Testis (tissue), 3 donors: Measurements from ENCODE around the gene LMAN2L. TPM values are rescaled to one million over a fixed set of nuclear protein-coding genes. Genes with fewer than 3 reads are reported as not detected.

Source experiments
- DNase-seq: peaks from one replicate; pipeline ENCODE4 v3.0.0-alpha.2; 2019
- H3K27ac ChIP-seq, 2 donors: fragments of 200-600 bp; sonication (generic); one replicate each; pipeline ENCODE4 v1.5.1; 2019
- H3K27me3 ChIP-seq: fragments of 200-600 bp; sonication (generic); one replicate; pipeline ENCODE4 v1.5.1; 2019
- H3K36me3 ChIP-seq: fragments of 200-600 bp; sonication (generic); one replicate; pipeline ENCODE4 v1.5.1; 2017; ENCODE audit warnings: low read depth; ENCODE audit errors: missing control alignments
- H3K4me1 ChIP-seq: fragments of 200-600 bp; sonication (generic); one replicate; pipeline ENCODE4 v1.5.1; 2019
- H3K4me3 ChIP-seq, 2 donors: fragments of 200-600 bp; sonication (generic); one replicate each; pipeline ENCODE4 v1.5.1; 2017 to 2019
- H3K9me3 ChIP-seq: fragments of 200-600 bp; sonication (generic); one replicate; pipeline ENCODE4 v1.5.1; 2017
- POLR2A ChIP-seq: fragments of 450-650 bp; IDR thresholded peaks from one replicate; pipeline ENCODE4 v1.6.1; 2017; ENCODE audit warnings: antibody characterized with exemption, mild to moderate bottlenecking, moderate library complexity
- WGBS, 2 donors: methylation state at CpG; one replicate each; pipeline ENCODE4 v1.1.5; 2018; 5-methylcytosine and 5-hydroxymethylcytosine counted together
- intact Hi-C: fragments of 100-400 bp; cut with DNase I; formaldehyde crosslinking; loops from one replicate; pipeline ENCODE4 v1.15.1; 2023; ENCODE audit warnings: low total_unique reads
- polyA plus RNA-seq: library from polyadenylated mRNA; stranded (reverse); fragments of 350-450 nt; fragmentation: Illumina TruSeq; extraction: RNeasy Lipid Tissue Mini Kit (QIAGEN cat#74804); gene quantifications from one replicate; pipeline ENCODE4 v1.2.3, GENCODE V29; 2014; ENCODE audit warnings: low read depth, low replicate concordance; ENCODE audit not compliant: insufficient read depth
- total RNA-seq, 2 donors: library from RNA; depleted of rRNA; stranded (reverse); fragments of >200 nt; gene quantifications; one replicate each; pipeline ENCODE4 v1.2.3, GENCODE V29; 2016
- TF ChIP-seq, protein P1 (sequence below), 3 experiments: fragments of 450-650 bp in 2 of 3; fragments of 200-600 bp in 1 of 3; sonication (generic) in 1 of 3; IDR thresholded peaks; one replicate each; pipeline ENCODE4 v1.5.1; 2016 to 2019; ENCODE audit warnings: antibody characterized with exemption in 3 of 3, mild to moderate bottlenecking in 2 of 3, moderate library complexity in 1 of 3

LMAN2L gene
- total and polyA plus RNA-seq, 3 donors from 2014 or later, result 24.2 to 25.2 (median 24.5) TPM

DNA sequence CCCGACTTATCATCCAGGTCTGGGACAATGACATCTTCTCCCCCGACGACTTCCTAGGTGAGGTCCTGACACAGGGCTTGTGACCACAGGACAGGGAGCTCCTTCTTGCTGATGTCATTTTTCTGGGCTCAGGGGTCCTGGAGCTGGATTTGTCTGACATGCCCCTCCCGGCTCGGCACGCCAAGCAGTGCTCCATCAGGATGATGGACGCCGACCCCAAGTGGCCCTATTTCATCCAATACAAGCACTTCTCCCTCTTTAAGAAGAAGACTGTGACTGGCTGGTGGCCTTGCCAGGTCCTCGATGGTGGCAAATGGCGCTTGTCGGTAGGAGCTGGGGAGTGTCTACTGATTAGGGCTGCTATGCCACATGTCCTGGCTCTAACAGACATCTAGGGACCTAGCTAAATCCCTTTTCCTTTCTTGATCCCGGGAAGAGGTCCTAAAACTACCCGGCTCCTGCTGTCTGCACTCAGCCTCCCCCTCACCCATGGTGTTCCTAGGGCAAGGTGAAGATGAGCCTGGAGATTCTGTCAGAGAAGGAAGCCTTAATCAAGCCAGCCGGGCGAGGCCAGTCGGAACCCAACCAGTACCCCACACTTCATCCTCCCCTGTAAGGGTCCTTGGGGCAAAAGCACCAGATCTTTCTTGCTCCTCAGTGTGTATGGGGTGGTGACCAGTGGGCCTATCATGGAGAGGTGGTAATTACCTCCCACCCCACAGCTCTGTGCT lies 36.7 kb downstream of the LMAN2L start:
- intact Hi-C loops, result no loop called here
- 93 to 96% methylated on average over 13 to 16 of the region's 16 CpGs for WGBS, 2 donors
- no peaks in the 10 kb centered on the region for H3K4me1 ChIP-seq
- DNase-seq, result no peak
- H3K4me3 ChIP-seq, result no peak overlapping the region
- no peak overlapping the region for H3K27ac ChIP-seq
- no peaks in the 10 kb centered on the region for H3K27me3 ChIP-seq
- H3K36me3 ChIP-seq, result no peaks in the 10 kb centered on the region
- H3K9me3 ChIP-seq, result no peaks in the 10 kb centered on the region
- TF ChIP-seq, protein P1, sequence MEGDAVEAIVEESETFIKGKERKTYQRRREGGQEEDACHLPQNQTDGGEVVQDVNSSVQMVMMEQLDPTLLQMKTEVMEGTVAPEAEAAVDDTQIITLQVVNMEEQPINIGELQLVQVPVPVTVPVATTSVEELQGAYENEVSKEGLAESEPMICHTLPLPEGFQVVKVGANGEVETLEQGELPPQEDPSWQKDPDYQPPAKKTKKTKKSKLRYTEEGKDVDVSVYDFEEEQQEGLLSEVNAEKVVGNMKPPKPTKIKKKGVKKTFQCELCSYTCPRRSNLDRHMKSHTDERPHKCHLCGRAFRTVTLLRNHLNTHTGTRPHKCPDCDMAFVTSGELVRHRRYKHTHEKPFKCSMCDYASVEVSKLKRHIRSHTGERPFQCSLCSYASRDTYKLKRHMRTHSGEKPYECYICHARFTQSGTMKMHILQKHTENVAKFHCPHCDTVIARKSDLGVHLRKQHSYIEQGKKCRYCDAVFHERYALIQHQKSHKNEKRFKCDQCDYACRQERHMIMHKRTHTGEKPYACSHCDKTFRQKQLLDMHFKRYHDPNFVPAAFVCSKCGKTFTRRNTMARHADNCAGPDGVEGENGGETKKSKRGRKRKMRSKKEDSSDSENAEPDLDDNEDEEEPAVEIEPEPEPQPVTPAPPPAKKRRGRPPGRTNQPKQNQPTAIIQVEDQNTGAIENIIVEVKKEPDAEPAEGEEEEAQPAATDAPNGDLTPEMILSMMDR (IDR thresholded peaks at IDR 0.05), result no peak
- no peak for TF ChIP-seq POLR2A

DNA sequence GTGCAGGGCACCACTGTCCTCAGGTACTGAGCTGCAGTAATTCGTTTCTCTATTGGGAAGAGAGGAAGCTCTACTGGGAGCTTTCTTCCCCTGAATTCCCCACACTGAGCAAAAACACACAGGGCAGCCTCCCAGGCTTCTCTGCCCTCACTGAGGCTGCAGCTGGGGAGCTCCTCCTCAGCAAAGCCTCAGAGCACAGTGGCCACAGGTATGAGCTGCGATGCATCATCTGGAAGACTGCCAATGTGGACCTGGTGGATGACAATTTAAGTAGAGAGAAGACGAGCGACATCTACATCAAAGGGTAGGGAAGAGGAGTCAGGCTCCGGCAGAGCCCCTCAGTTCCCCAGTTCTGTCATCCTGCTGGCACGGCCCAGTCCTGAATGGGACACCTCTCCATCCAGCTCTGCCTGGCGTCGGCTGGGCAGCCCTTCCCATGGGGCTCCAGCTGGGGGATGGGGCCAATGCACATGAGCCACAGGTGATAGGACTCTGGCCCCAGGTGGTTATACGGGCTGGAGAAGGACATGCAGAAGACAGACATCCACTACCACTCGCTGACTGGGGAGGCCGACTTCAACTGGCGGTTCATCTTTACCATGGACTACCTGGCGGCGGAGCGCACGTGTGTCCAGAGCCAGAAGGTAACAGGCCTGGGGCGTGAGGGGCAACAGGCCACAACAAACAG lies 37.6 kb downstream of the LMAN2L start:
- Histone ChIP-seq H3K4me3 (no peak overlapping the region), H3K27ac (no peak overlapping the region), H3K4me1 (no peaks in the 10 kb centered on the region), H3K9me3 (no peaks in the 10 kb centered on the region), H3K36me3 (no peaks in the 10 kb centered on the region), H3K27me3 (no peaks in the 10 kb centered on the region)
- WGBS, 2 donors, result 90 to 92% methylated on average over 7 to 17 of the region's 17 CpGs
- no peak for DNase-seq
- intact Hi-C loops, result no loop called here
- TF ChIP-seq, protein P1 (IDR thresholded peaks at IDR 0.05), result no peak
- TF ChIP-seq POLR2A, result no peak

DNA sequence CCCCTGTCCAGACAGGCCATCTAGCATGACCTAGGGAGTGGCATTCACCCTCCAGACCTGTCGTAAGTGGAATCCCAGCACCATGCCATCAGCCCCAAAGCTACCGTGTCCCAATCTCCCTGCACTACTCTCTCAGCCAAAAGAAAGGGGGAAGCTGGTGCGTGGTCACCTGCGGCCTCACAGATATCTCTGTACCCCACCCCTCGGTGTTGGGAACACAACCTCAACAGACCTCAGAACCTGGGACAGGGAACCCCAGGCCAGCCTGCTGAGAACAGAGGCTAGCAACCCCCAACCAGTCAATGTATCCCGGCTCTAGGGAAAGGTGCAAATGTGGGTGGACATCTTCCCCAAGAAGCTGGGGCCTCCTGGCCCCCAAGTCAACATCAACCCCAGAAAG lies 38.2 kb downstream of the LMAN2L start:
- H3K27me3 ChIP-seq, result no peaks in the 10 kb centered on the region
- no peak overlapping the region for H3K4me3 ChIP-seq
- H3K4me1 ChIP-seq, result no peaks in the 10 kb centered on the region
- intact Hi-C loops, result no loop called here
- no peaks in the 10 kb centered on the region for H3K9me3 ChIP-seq
- DNase-seq, result no peak
- H3K36me3 ChIP-seq, result no peaks in the 10 kb centered on the region
- whole genome bisulfite sequencing, 2 donors, result 92 to 95% methylated on average over 5 to 6 of the region's 6 CpGs
- TF ChIP-seq POLR2A, result no peak
- TF ChIP-seq, protein P1 (IDR thresholded peaks at IDR 0.05), result no peak
- H3K27ac ChIP-seq, result no peak overlapping the region

DNA sequence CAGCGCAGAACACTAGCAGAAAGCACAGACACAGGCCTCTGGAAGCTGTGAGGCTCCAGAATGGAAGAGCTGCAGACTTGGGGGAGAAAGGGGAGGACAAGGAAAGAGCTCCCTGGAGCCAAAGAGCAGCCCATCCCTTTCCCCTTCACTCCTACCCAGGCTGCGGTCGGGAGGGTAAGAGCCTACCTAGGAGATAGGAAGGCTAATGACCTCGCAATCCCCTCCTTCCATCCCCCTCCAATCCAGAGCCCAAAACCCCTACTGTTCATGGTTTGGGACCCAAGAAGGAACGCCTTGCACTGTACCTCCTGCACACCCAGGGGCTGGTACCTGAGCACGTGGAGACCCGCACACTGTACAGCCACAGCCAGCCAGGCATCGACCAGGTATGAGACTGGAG lies 39.8 kb downstream of the LMAN2L start:
- no peak for DNase-seq
- WGBS, 2 donors, result 92% methylated on average over 2 to 8 of the region's 8 CpGs
- intact Hi-C loops, result no loop called here

More for the DNA sequence above, 39.8 kb downstream of the LMAN2L start:
- H3K27me3 ChIP-seq, result no peaks in the 10 kb centered on the region
- TF ChIP-seq, protein P1 (IDR thresholded peaks at IDR 0.05), result no peak
- TF ChIP-seq POLR2A, result no peak
- no peaks in the 10 kb centered on the region for H3K9me3 ChIP-seq
- no peak overlapping the region for H3K27ac ChIP-seq
- H3K4me1 ChIP-seq, result no peaks in the 10 kb centered on the region
- no peaks in the 10 kb centered on the region for H3K36me3 ChIP-seq
- no peak overlapping the region for H3K4me3 ChIP-seq
